Epithelial cell of proximal tubule (primary cell): ENCODE results near the gene MROH9. TPM values are rescaled to one million over a fixed set of nuclear protein-coding genes. Genes with fewer than 3 reads are reported as not detected.

ENCODE experiments used
- DNase-seq: peaks from one replicate; pipeline ENCODE4 v3.0.0-alpha.2; 2011; ENCODE audit warnings: low read depth
- H3K4me3 ChIP-seq: 2 replicates; pipeline ENCODE4 v1.5.1; 2011; ENCODE audit warnings: low read depth, mild to moderate bottlenecking, low read length
- CTCF ChIP-seq: conservative IDR thresholded peaks from 2 replicates; pipeline ENCODE4 v1.5.1; 2012; ENCODE audit warnings: low read depth, mild to moderate bottlenecking, low read length
- total RNA-seq: library from RNA; depleted of rRNA; stranded (reverse); fragments of >200 nt; gene quantifications from 2 replicates; pipeline ENCODE4 v1.2.3, GENCODE V29; 2015

The MROH9 gene
- total RNA-seq, 1 donor from 2014 or later: not detected

GRCh38 chr1:171087896-171088295, 152.6 kb downstream of the MROH9 start:
- no peak overlapping the region for H3K4me3 ChIP-seq
- TF ChIP-seq CTCF: no peak
- no peak for DNase-seq

- no peak within 1 kb of the TSS for H3K4me3 ChIP-seq
- no peak for DNase-seq
- TF ChIP-seq CTCF: no peak
These were observed 155.3 kb downstream of the MROH9 start, which contains the start of gene FMO3 for GRCh38 chr1:171090604-171091003. Gene FMO3, plus strand, starts transcription at chr1:171090905. Its CDS starts 1,754 bp downstream, at chr1:171092659.

GRCh38 chr1:171103862-171104261, 168.5 kb downstream of the MROH9 start:
- TF ChIP-seq CTCF: no peak
- no peak for DNase-seq
- H3K4me3 ChIP-seq: no peak overlapping the region

GRCh38 chr1:171107262-171107940, 172.1 kb downstream of the MROH9 start:
- DNase-seq: no peak
- H3K4me3 ChIP-seq: no peak overlapping the region
- peak; percentile 19 for TF ChIP-seq CTCF

- no peak for DNase-seq
- no peak for TF ChIP-seq CTCF
- H3K4me3 ChIP-seq: no peak overlapping the region
These were observed 172.6 kb downstream of the MROH9 start for GRCh38 chr1:171107969-171108368.

- no peak overlapping the region for H3K4me3 ChIP-seq
- no peak for DNase-seq
- no peak for TF ChIP-seq CTCF
These were observed 174.6 kb downstream of the MROH9 start for GRCh38 chr1:171109966-171110365.
